ENCODE results near the gene OASL. TPM values are rescaled to one million over a fixed set of nuclear protein-coding genes. Genes with fewer than 3 reads are reported as not detected.

OASL gene
- total and polyA plus RNA-seq, 9 of the 15 experiments (the other 6 are each of a cell fraction or from before 2014, with no cell fraction given) = 0.14 TPM; not detected in 8

- Histone ChIP-seq H3K4me2 (ENCODE audit: insufficient read depth, low read length) (no peak overlapping the region), H3K79me2 (ENCODE audit: control insufficient read depth, insufficient read depth, low read length) (no peaks in the 10 kb centered on the region), H3K36me3 (ENCODE audit: control insufficient read depth, insufficient read depth, low read length) (no peaks in the 10 kb centered on the region), H4K20me1 (replicated peaks; ENCODE audit: control insufficient read depth, insufficient read depth, low read length) (no peaks in the 10 kb centered on the region), H3K9me1 (ENCODE audit: control insufficient read depth, insufficient read depth, low read length) (no peaks in the 10 kb centered on the region), H3K9ac (ENCODE audit: insufficient read depth in 1 of 2, low read depth in 2 of 2, low read length in 2 of 2) (no peak overlapping the region), H3K4me3 (no peak overlapping the region), H3K4me1 (replicated peaks in 1 of 2; ENCODE audit: control insufficient read depth in 2 of 2, insufficient read depth in 2 of 2, low read length in 2 of 2) (peaks cover 3 to 5% of the 10 kb centered on the region in 2 experiments; a peak in 2 of 5 replicates), H3K27me3 (ENCODE audit: control insufficient read depth in 2 of 2, insufficient read depth in 2 of 2, low read length in 2 of 2) (peaks cover 0 to 10% of the 10 kb centered on the region in 2 experiments; a peak in 2 of 5 replicates), H3K27ac (ENCODE audit: extremely low read depth, low read depth, low read length) (no peak overlapping the region), H3K9me3 (replicated peaks; ENCODE audit: control insufficient read depth, insufficient read depth, low read depth, low read length) (no peaks in the 10 kb centered on the region), H2AFZ (ENCODE audit: low read depth, low read length) (peak overlapping the region; percentile 75)
- WGBS (ENCODE audit: insufficient coverage, low coverage, missing lambda C conversion rate) = 42% methylated on average over 4 of the region's 4 CpGs
- no peak for DNase-seq (ENCODE audit: extremely low read depth in 1 of 4, low spot score in 3 of 4)
- ATAC-seq = no peak
- ChIA-PET POLR2A (interaction anchor here (0.5 to 1.3 kb wide), 3 partner anchors 8 to 78 kb away, joined by 3 to 4 read pairs (median 3); no protein-coding TSS in a partner anchor), CTCF (ENCODE audit: low intra/inter-chr PET ratio) (no interaction called here)
- intact Hi-C loops (cut with micrococcal nuclease) = no loop called here
- BruUV-seq (replicated peaks) = no TSS peak
- FAIRE-seq = no peak
- in situ Hi-C loops (cut with MboI) = no loop called here
- TF ChIP-seq RBFOX2 (IDR thresholded peaks at IDR 0.05; ENCODE audit: low read depth, low read length) = no peak
- TF ChIP-seq, protein P1, sequence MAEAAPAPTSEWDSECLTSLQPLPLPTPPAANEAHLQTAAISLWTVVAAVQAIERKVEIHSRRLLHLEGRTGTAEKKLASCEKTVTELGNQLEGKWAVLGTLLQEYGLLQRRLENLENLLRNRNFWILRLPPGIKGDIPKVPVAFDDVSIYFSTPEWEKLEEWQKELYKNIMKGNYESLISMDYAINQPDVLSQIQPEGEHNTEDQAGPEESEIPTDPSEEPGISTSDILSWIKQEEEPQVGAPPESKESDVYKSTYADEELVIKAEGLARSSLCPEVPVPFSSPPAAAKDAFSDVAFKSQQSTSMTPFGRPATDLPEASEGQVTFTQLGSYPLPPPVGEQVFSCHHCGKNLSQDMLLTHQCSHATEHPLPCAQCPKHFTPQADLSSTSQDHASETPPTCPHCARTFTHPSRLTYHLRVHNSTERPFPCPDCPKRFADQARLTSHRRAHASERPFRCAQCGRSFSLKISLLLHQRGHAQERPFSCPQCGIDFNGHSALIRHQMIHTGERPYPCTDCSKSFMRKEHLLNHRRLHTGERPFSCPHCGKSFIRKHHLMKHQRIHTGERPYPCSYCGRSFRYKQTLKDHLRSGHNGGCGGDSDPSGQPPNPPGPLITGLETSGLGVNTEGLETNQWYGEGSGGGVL (CRISPR knock-in tag; IDR thresholded peaks at IDR 0.05) = no peak
- TF ChIP-seq ZNF121 (CRISPR knock-in tag; conservative IDR thresholded peaks at IDR 0.05) = no peak
- TF ChIP-seq, protein P2, sequence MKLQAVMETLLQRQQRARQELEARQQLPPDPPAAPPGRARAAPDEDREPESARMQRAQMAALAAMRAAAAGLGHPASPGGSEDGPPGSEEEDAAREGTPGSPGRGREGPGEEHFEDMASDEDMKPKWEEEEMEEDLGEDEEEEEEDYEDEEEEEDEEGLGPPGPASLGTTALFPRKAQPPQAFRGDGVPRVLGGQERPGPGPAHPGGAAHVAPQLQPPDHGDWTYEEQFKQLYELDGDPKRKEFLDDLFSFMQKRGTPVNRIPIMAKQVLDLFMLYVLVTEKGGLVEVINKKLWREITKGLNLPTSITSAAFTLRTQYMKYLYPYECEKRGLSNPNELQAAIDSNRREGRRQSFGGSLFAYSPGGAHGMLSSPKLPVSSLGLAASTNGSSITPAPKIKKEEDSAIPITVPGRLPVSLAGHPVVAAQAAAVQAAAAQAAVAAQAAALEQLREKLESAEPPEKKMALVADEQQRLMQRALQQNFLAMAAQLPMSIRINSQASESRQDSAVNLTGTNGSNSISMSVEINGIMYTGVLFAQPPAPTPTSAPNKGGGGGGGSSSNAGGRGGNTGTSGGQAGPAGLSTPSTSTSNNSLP (IDR thresholded peaks at IDR 0.05; ENCODE audit: borderline replicate concordance, low read depth, low read length) = no peak
- peak; percentile 76 for TF ChIP-seq REST (IDR thresholded peaks at IDR 0.05; ENCODE audit: borderline replicate concordance)
- TF ChIP-seq REST (CRISPR knock-in tag; IDR thresholded peaks at IDR 0.05; ENCODE audit: low read depth) = no peak
- TF ChIP-seq ZBED1 (IDR thresholded peaks at IDR 0.05) = no peak
- TF ChIP-seq, protein P3, sequence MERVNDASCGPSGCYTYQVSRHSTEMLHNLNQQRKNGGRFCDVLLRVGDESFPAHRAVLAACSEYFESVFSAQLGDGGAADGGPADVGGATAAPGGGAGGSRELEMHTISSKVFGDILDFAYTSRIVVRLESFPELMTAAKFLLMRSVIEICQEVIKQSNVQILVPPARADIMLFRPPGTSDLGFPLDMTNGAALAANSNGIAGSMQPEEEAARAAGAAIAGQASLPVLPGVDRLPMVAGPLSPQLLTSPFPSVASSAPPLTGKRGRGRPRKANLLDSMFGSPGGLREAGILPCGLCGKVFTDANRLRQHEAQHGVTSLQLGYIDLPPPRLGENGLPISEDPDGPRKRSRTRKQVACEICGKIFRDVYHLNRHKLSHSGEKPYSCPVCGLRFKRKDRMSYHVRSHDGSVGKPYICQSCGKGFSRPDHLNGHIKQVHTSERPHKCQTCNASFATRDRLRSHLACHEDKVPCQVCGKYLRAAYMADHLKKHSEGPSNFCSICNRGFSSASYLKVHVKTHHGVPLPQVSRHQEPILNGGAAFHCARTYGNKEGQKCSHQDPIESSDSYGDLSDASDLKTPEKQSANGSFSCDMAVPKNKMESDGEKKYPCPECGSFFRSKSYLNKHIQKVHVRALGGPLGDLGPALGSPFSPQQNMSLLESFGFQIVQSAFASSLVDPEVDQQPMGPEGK (CRISPR knock-in tag; IDR thresholded peaks at IDR 0.05; ENCODE audit: borderline replicate concordance) = no peak
Observed at GRCh38 chr12:121085069-121085468, 46.0 kb upstream of the OASL start.
